ENCODE results near the gene SLC8A1.

Gene SLC8A1

DNA sequence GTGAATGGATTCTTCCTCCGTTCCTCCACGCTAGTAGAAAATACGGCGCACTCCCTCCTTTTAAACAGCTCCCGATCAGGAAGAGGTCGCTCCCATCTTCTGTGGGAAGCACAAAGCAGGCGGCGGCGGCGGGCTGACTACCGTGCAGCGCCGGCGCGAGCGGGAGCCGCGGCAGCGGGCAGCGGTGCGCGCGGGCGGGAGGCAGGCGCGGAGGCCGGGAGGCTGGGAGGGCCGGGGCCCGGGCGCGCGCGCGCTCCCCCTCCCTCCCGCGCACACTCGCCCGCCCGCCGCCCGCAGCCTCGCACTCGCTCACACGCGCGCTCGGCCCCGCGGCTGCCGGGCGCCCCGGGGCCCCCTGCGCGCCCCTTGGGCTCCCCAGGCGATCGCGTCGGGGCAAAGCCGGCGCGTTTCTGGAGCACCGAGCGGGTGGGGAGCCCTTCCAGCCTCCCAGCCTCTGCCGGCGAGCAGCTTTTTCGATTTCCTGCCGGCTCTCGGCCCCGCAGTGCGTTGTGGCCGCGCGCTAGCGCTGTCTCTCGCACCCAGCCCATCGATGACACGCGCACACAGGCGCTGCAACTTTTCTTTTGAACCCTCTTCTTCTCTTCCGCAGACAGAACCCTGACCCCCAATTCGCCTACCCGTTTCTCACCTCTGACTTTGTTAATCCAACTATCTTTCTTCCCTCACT is at the start of gene SLC8A1:
Gene SLC8A1 (minus strand): TSS at position 173 of the 688 bp plus-strand sequence.
- no peak for DNase-seq (ENCODE audit: low read depth)

- DNase-seq (ENCODE audit: low read depth), result no peak
Measured at GRCh38 chr2:40499437-40499836, 47.5 kb upstream of the SLC8A1 start.

DNA sequence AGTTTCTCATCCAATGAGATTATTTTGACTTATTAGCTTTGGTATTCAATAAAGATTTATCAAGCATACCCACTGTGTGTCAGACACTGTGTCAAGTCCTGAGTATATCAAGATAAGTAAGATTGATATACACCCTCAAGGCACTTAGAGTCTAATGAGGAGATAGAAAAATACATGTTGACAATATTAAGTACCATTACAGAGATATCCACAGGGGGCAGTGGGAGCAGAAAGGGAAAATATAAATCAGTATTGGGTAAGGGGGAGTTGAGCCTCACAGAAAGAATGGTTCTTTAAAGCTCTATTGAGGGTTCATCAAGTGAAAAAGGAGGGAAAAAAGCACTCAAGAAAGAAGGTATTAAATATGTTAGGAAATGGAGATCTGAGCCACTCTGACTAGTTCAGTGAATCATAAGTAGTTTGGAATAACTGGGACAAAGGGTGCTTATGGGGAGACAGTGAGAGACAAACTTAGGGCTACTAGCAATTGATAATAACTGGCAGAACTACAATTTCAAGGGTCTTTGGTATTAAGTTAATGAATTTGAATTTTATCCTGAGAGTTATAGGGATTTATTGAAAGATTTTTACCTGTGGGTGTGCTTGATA is 45.5 kb upstream of the SLC8A1 start:
- DNase-seq (ENCODE audit: low read depth), result no peak

GRCh38 chr2:40489678-40489960 is 37.7 kb upstream of the SLC8A1 start:
- no peak for DNase-seq (ENCODE audit: low read depth)

DNA sequence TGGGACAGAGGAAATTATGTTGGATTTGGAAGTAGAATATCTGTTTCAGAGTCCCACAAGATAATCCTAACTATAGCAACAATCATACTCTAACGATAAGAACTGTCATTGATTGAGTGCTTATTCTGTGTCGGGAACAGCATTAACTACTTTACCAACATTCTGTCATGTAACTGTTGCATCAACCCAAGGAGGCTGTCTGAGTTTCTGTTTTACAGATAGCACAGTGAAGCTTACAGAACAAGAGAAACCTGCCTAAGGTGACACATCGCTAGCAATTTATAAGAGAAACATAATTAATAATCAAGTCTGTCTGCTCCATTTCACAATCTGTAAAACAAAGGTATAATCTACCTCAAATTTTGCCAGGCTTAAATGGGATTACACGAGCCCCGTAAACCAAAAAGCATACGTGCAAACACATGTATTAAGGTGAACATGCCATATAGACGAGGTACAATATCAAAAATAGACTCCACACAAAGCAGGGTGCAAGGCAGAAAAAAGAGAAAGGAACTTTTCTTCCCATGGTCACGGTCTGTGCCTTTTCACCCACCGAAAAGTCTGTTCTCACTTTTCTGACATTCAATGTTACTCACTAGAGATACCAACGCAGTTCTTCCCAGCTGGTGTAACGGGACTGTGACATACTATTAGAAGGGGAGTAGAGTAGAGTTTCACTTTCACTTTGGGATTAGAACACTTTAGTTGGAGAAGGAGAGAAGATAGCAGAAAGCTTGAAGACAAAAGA is 37.2 kb upstream of the SLC8A1 start:
- no peak for DNase-seq (ENCODE audit: low read depth)

DNA sequence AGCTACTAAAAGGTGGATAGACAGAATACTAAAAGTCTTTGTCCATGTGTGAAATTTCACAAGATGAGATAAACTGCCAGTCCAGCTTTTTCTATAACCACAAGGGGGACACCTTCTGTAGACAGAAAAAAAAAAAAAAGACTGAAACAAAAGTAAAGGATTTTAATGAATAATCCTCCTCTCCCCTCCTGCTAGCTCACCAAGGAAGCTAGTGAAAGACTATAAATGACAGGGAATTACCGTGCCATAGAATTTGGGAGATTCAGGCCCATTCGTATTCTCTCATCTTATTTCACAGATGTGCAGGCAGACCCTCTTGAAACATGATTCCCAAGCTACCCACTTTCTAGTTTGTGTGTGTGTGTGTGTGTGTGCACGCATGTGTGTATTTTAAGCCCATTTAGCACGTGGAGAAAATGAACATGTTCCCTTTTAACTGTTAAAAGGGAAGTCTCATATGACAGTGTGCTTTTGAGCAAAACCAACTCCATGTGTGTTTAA is 36.3 kb upstream of the SLC8A1 start:
- DNase-seq (ENCODE audit: low read depth), result no peak

- no peak for DNase-seq (ENCODE audit: low read depth)
Measured at GRCh38 chr2:40487602-40488001, 35.7 kb upstream of the SLC8A1 start.

DNA sequence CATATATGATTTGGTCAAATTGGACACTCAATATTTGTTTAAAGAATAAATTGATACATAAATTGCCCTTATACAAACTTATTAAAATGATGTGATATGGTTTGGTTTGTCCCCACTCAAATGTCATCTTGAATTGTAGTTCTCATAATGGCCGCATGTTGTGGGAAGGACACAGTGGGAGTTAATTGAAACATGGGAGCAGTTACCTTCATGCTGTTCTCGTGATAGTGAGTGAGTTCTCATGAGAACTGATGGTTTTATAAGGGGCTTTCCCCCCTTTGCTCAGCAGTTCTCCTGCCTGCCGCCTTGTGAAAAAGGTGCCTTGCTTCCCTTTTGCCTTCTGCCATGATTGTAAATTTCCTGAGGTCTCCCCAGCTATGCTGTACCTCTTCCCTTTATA is 34.0 kb upstream of the SLC8A1 start:
- DNase-seq (ENCODE audit: low read depth), result no peak

DNA sequence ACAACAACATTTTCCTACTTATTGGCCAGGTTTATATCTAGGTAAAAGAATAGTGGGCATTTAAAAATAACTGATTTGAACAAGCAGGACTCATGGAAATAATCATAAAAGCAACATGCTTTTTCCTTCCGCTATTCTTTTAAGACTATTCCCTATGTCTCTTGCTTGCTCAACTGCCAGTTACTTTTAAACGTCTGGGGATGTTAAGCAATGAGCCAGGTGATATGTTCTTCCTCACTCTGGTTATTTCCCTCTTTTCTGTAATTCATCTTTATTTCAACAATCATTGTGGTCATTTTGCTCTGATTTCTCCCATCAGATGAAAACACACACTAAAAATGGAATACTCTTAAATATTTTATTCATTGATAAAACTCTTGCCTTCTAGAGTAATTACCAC is 33.4 kb upstream of the SLC8A1 start:
- DNase-seq (ENCODE audit: low read depth), result no peak

DNA sequence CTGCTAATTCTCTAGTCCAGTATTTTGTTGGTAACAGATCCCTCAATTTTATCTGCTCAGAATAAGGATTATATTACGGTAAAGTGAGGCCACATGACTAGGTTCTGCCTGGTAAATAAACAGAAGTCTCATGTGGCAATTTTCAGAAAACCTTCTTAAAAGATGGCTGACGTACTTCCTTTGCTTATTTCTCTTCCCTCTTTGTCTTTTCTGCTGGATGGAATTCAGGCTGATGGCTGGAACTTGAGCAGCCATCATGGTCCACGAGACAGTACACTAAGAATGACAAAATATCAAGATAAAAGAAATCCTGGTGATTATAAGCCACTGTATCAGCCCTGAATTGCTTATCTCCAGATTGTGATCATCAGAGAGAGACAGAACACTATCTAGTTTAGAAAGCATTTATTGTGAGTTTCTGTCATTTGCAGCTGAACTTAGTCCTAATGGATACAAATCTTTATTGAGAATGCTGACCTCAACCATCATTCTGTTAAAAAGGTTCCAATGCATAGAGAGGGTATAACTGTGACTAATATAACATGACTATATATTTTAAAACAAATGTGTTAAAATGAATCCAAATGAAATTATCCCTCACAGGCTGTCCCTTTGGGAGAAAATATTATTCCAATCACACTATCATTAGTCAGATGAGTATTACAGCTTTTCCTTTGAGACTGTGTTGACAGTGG is 31.8 kb upstream of the SLC8A1 start:
- no peak for DNase-seq (ENCODE audit: low read depth)

GRCh38 chr2:40480596-40480995 is 28.7 kb upstream of the SLC8A1 start:
- no peak for DNase-seq (ENCODE audit: low read depth)

DNA sequence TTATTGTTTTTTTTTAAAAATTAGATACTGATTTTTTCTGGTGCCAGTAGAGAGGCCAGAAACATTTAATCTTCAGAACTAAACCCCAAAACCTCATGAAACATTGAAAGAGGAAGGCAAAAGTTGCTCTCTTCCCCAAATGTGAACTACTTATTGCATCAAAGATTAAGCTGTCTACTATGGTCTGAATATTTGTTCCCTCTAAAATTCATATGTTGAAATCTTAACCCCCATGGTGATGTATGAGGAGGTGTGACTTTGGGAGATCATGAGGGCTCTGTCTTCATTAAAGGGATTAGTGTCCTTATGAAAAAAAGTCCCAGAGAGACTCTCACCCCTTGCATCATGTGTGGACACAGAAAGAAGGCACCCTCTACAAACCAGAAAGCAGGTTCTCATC is 28.2 kb upstream of the SLC8A1 start:
- DNase-seq (ENCODE audit: low read depth), result no peak

DNA sequence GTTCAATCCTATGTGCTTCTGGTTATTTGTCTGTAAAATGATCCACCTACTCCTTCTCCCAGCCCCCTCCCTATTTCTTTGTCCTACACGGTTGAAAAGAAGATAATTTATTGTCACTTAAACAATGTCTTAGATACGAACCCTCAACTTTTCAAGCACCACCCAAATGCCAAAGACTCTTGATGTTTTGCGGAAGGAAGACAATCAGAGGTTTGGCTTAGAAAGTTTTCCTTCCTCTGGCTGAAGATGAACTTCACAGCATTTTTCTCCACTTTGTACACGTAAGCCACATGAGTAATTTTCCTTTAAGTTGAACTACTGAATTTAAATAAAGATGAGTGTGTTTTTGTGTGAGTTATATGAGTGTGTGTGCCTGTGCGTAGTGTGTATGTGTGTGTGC is 25.5 kb upstream of the SLC8A1 start:
- no peak for DNase-seq (ENCODE audit: low read depth)

DNA sequence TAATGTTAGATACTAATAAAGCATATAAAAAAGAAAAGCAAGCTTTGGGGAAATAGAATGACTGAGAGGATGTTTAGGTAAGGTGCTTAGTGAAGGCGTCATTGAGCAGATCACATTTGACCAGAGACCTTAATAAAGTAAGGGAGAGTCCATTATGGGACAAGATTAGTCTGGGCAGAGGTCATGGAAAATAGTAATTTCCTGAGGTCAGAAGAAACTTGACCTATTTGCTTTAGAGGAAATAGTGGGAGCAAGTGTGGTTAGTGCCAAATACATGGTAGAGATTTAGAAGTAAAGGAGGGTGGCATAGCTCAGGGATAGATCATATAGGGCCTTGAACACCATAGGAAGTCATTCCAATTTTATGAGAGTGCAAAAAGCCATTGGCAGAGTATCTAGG is 24.5 kb upstream of the SLC8A1 start:
- no peak for DNase-seq (ENCODE audit: low read depth)

GRCh38 chr2:40474306-40474705 is 22.4 kb upstream of the SLC8A1 start:
- DNase-seq (ENCODE audit: low read depth), result no peak

GRCh38 chr2:40471866-40472265 is 20.0 kb upstream of the SLC8A1 start:
- no peak for DNase-seq (ENCODE audit: low read depth)

DNA sequence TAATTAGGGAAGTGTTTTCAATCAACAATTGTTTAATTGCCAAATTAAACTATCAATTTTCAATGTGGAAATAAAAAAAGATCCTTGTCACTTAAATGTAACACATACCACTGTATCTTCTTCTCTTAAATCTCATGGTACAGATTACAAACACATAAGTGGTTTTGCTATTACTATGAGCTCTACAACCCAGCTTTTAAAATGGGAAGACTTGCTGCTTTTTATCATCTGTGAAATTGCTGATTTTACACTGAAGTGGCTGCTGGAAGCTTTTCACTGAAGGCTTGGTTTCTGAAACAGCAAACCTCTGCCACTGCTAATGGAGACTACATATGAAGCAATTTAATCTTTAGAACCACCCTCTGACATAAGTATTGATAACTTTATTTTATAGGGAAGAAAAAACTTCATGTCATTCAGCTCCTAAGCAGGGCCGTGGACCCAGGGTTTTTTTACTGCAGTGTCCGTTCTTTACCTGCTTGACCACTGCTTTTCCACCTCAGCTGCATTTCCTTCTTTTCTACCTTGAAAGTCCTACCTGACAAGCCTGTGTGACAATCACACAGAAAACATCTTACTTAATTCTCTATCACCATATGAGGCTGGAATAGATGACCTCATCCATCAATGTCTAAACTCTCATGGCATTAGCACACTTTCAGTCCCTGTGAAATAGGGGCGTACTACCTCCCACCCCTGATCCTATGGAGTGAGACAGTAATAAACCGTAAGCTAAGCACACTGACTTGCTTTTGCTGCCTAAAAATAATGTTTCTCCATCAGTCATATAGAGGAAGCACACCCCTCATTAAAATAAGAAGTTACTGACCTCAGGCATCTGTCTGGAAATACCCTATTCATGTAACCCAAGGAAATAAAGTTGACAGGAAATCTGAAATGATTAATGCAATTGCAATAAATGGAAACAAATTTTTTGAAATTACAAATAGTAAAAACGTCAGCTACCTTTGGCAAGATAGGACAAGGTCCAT is 19.2 kb upstream of the SLC8A1 start:
- DNase-seq (ENCODE audit: low read depth), result no peak

DNA sequence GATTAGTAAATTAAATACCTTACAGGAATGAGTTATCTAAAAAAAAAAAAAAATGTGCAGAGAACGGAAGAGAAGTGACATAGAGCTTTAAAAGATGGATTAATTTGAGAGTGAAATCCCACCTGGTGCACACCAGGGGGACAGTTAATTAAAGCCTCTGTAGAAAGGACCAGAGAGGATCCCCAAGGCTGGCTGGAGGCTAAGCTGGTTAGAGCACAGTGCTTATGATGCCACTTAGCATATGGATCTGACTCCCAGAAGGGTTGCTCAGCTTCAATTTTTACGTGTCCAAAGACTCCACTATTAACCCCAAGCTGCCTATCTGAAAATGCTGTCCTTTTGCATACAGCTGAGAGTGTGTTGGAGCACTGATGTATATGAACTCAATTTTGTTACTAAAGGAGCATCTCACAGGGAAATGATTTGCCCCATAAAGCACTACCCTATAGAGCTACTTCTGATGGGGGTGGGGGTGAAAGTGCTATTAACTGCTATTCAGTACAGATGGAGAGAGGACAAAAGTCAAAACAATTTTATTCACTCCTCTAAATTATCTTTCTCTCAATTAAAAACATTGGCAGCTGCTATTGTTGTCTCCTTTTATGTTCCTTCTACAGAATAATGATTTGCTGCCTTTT is 15.2 kb upstream of the SLC8A1 start:
- DNase-seq (ENCODE audit: low read depth), result no peak

GRCh38 chr2:40466332-40466906 is 14.5 kb upstream of the SLC8A1 start:
- no peak for DNase-seq (ENCODE audit: low read depth)

GRCh38 chr2:40463112-40463511 is 11.2 kb upstream of the SLC8A1 start:
- no peak for DNase-seq (ENCODE audit: low read depth)
